Activated CD8-positive, alpha-beta memory T cell treated with anti-CD3 and anti-CD28 coated beads for 48 hours (primary cell): ENCODE measurements around the gene NGB.

Source experiments
- DNase-seq, 3 experiments: peaks; one replicate each; pipeline ENCODE4 v3.0.0-alpha.2; 2020; ENCODE audit warnings: low read depth in 2 of 3, low spot score in 2 of 3

Gene NGB

GRCh38 chr14:77265561-77266335 is 5.3 kb downstream of the NGB start:
- DNase-seq = no peak

- no peak for DNase-seq
These were observed 5.9 kb downstream of the NGB start for GRCh38 chr14:77265187-77265515.

GRCh38 chr14:77264466-77265186 is 6.4 kb downstream of the NGB start:
- DNase-seq = no peak

- DNase-seq = no peak
These were observed 10.4 kb downstream of the NGB start for GRCh38 chr14:77260631-77261030.

- DNase-seq = no peak
These were observed 10.8 kb downstream of the NGB start for GRCh38 chr14:77260199-77260598.

GRCh38 chr14:77259025-77259715 is 11.8 kb downstream of the NGB start:
- no peak for DNase-seq

GRCh38 chr14:77258566-77258965 is 12.4 kb downstream of the NGB start:
- no peak for DNase-seq

- no peak for DNase-seq
These were observed 13.3 kb downstream of the NGB start for GRCh38 chr14:77257700-77258099.

- no peak for DNase-seq
These were observed 14.3 kb downstream of the NGB start for GRCh38 chr14:77256694-77257093.

GRCh38 chr14:77253333-77254190 is 17.4 kb downstream of the NGB start:
- no peak for DNase-seq

- DNase-seq = no peak
These were observed 19.1 kb downstream of the NGB start for GRCh38 chr14:77251870-77252269.

GRCh38 chr14:77250927-77251326 is 20.1 kb downstream of the NGB start:
- no peak for DNase-seq

- DNase-seq = no peak
These were observed 21.7 kb downstream of the NGB start for GRCh38 chr14:77249286-77249685.

- no peak for DNase-seq
These were observed 22.3 kb downstream of the NGB start for GRCh38 chr14:77248666-77249065.

GRCh38 chr14:77246784-77247183 is 24.2 kb downstream of the NGB start:
- no peak for DNase-seq

GRCh38 chr14:77245820-77246219 is 25.2 kb downstream of the NGB start:
- DNase-seq = no peak

- DNase-seq = no peak
These were observed 27.2 kb downstream of the NGB start for GRCh38 chr14:77243853-77244252.

- no peak for DNase-seq
These were observed 28.3 kb downstream of the NGB start for GRCh38 chr14:77242752-77243151.

- no peak for DNase-seq
These were observed 29.1 kb downstream of the NGB start for GRCh38 chr14:77241955-77242354.

GRCh38 chr14:77240336-77240915 is 30.6 kb downstream of the NGB start:
- no peak for DNase-seq

- no peak for DNase-seq
These were observed 31.6 kb downstream of the NGB start for GRCh38 chr14:77239412-77239811.
